Tibial nerve (tissue), 4 donors: ENCODE data around the gene XRCC4.

Experiments used
- CTCF ChIP-seq, 5 experiments: fragments of 200-600 bp in 3 of 5; fragments of 450-650 bp in 2 of 5; sonication (generic) in 3 of 5; IDR thresholded peaks; one replicate each; pipeline ENCODE4 v1.5.1; 2016 to 2019; ENCODE audit warnings: antibody characterized with exemption in 5 of 5, mild to moderate bottlenecking in 3 of 5, moderate library complexity in 2 of 5
- EP300 ChIP-seq, 2 donors: sonication (generic); formaldehyde crosslinking; IDR thresholded peaks; one replicate each; pipeline ENCODE4 v1.6.1; 2017; ENCODE audit warnings: antibody characterized with exemption in 2 of 2, mild to moderate bottlenecking in 1 of 2
- POLR2A ChIP-seq, 2 donors: fragments of 450-650 bp; IDR thresholded peaks; one replicate each; pipeline ENCODE4 v1.6.1; 2017; ENCODE audit warnings: antibody characterized with exemption in 2 of 2, mild to moderate bottlenecking in 2 of 2, moderate library complexity in 2 of 2

- TF ChIP-seq CTCF (IDR thresholded peaks at IDR 0.05), result no peak
- no peak for TF ChIP-seq POLR2A (IDR thresholded peaks at IDR 0.05)
- no peak for TF ChIP-seq EP300 (IDR thresholded peaks at IDR 0.05)
These were observed 294.4 kb downstream of the XRCC4 start for GRCh38 chr5:83371726-83372125.
